Measurements from ENCODE around the gene NUMBL. TPM values are rescaled to one million over a fixed set of nuclear protein-coding genes. Genes with fewer than 3 reads are reported as not detected.
A peak's percentile ranks its signal among the peaks of the same experiment; 100 is the strongest.

Gene NUMBL
- total RNA-seq, 4 donors from 2014 or later, result 38.2 to 143 (median 45.3) TPM

DNA sequence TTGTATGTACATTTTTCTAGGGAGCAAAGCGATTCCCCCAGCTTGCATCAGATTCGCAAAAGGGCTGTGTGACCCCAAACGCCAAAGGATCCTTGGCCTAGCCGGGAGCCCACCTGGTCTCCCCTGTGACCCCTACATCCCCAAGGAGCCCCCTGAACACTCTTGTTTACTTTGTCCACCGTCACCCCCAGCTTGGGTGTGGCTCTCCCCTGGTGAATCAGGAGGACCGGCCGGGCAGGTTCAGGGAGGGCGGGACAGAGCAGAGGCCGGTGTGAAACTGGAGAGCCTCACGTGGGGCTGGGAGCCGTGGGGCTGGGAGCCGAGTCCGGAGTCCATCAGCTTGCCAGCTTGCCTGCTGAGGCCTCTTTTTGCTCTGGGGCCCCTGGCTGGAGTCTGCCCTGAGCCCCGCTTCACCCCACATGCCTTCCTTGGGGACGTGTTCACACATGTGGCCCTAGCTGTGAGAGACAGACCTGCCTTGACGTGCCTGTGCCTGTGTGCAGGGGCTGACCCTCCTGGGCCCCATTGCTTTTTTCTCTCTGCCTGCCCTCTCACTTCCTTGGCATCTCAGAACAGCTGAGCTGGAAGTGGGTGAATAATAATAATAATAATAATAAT lies 28.4 kb upstream of the NUMBL start:
- ATAC-seq (ENCODE audit: low FRiP score) (no peak), DNase-seq (ENCODE audit: low spot score) (no peak)
- TF ChIP-seq, protein P1, sequence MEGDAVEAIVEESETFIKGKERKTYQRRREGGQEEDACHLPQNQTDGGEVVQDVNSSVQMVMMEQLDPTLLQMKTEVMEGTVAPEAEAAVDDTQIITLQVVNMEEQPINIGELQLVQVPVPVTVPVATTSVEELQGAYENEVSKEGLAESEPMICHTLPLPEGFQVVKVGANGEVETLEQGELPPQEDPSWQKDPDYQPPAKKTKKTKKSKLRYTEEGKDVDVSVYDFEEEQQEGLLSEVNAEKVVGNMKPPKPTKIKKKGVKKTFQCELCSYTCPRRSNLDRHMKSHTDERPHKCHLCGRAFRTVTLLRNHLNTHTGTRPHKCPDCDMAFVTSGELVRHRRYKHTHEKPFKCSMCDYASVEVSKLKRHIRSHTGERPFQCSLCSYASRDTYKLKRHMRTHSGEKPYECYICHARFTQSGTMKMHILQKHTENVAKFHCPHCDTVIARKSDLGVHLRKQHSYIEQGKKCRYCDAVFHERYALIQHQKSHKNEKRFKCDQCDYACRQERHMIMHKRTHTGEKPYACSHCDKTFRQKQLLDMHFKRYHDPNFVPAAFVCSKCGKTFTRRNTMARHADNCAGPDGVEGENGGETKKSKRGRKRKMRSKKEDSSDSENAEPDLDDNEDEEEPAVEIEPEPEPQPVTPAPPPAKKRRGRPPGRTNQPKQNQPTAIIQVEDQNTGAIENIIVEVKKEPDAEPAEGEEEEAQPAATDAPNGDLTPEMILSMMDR (IDR thresholded peaks at IDR 0.05), result no peak

DNA sequence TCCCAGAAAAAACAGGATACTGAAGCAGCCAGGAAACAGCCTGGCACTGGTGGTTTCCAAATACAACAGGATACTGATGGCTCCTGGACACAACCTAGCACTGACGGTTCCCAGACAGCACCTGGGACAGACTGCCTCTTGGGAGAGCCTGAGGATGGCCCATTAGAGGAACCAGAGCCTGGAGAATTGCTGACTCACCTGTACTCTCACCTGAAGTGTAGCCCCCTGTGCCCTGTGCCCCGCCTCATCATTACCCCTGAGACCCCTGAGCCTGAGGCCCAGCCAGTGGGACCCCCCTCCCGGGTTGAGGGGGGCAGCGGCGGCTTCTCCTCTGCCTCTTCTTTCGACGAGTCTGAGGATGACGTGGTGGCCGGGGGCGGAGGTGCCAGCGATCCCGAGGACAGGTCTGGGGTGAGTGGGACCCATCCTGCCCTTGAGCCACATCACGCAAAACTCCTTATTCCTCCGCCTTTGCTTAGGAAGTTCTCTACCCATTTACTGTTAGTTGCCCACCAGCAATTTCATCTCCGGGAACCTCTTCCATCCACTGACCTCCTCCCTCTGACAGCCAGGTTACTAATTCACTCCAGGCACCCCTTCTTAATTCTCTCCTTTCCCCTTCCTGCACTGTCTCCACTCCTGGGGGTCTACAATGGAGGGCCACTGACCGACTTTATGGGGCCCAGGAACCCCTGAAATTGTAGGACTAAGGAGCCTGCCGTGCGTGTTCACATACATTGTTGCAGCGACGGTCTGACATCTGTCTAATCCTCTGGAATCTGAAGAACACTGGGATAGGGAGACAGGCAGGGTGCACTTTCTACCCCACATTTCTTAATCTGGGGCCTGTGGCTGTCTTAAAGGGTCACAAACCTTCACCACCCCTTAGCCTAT lies 27.7 kb upstream of the NUMBL start:
- DNase-seq (ENCODE audit: low spot score), result no peak
- no peak for ATAC-seq (ENCODE audit: low FRiP score)

DNA sequence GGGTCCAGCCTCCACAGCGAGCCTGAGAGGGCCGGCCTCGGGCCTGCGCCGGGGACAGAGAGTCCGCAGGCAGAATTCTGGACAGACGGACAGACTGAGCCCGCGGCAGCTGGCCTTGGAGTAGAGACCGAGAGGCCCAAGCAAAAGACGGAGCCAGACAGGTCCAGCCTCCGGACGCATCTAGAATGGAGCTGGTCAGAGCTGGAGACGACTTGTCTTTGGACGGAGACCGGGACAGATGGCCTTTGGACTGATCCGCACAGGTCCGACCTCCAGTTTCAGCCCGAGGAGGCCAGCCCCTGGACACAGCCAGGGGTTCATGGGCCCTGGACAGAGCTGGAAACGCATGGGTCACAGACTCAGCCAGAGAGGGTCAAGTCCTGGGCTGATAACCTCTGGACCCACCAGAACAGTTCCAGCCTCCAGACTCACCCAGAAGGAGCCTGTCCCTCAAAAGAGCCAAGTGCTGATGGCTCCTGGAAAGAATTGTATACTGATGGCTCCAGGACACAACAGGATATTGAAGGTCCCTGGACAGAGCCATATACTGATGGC lies 27.0 kb upstream of the NUMBL start:
- DNase-seq (ENCODE audit: low spot score), result no peak

More for the DNA sequence above, 27.7 kb upstream of the NUMBL start:
- TF ChIP-seq, protein P1 (IDR thresholded peaks at IDR 0.05), result no peak

DNA sequence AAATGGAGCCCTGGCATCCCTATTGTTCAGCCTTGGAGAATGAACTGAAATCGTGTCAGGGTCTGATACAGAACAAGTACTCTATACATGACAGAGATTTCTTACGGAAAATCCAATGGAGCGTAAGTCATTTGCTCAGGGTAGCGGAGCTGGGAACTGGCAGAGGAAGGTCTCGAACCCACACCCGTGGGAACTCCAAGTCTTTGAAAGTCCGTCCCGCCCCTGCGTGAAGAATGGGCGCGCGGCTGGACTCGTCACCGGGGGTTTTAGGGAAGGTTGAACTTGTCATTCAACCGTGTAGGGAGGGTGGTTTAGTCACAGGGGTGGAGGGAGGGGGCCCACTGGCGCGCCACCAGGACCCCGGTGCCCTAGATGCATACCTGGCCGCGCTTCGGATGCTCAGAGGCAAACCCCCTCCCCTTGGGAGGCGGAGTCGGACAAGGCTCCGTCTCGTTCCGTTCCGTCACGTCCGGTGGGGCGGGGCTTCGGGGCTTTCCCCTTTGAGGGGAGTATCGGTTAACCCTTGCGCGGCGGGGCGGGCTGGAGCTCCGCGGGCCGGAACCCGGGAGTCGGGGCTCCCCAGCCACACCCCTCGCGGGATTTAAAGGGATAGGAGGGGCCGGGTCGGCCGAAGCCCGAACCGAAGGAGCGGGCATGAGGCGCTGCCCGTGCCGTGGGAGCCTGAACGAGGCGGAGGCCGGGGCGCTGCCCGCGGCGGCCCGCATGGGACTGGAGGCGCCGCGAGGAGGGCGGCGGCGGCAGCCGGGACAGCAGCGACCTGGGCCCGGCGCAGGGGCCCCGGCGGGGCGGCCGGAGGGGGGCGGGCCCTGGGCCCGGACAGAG lies 26.3 kb upstream of the NUMBL start, which contains the start of the genes COQ8B and ITPKC:
Gene COQ8B, minus strand, starts transcription at position 405 of the 843 bp plus-strand sequence. CDS start 2,254 bp downstream, outside the sequence.
Gene ITPKC, plus strand, starts transcription at position 631 of the 843 bp plus-strand sequence. Its CDS starts 24 bp downstream, at position 655.
- peak; percentile 100 for DNase-seq (ENCODE audit: low spot score)
- ATAC-seq (ENCODE audit: low FRiP score), result peak; percentile 65
- TF ChIP-seq, protein P1 (IDR thresholded peaks at IDR 0.05), result no peak

More for the DNA sequence above, 27.0 kb upstream of the NUMBL start:
- no peak for ATAC-seq (ENCODE audit: low FRiP score)
- TF ChIP-seq, protein P1 (IDR thresholded peaks at IDR 0.05), result peak in 1 of 3 donors; percentile 2

DNA sequence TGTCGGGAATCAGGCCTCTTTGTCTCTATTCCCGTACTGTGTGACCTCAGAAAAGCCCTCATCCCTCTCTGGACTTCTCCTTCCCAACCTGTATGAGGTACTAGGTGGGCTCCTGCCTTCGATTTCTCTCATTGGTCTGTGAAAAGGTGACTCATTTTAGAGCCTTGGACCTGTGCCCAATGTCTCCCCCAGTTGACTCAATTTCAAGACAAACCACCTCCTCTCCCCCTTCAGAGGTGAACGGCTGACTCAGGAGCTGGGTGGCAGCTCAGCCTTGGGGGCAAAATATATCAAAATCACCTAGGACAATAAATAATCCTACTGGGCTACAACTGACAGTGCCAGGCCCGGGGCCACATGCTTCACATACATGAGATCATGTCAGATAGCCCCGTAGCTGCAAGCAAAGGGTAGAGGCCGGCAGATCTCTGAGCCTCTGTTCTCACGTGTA lies 25.6 kb upstream of the NUMBL start:
- DNase-seq (ENCODE audit: low spot score) (peak; percentile 85), ATAC-seq (ENCODE audit: low FRiP score) (peak; percentile 10)
- TF ChIP-seq, protein P1 (IDR thresholded peaks at IDR 0.05), result no peak

All from omental fat pad (tissue), 4 donors.